ENCODE measurements around the gene SREBF2. TPM values are rescaled to one million over a fixed set of nuclear protein-coding genes. Genes with fewer than 3 reads are reported as not detected.

Gene SREBF2
- total RNA-seq, 1 experiment from 2014 or later = 129 TPM

GRCh38 chr22:41940832-41941765, 108.2 kb downstream of the SREBF2 start:
- Histone ChIP-seq H3K4me2 (ENCODE audit: low read length) (no peak overlapping the region), H3K4me1 (ENCODE audit: control insufficient read depth in 1 of 2, insufficient read depth in 2 of 2, low read length in 2 of 2) (peaks cover 3 to 21% of the 10 kb centered on the region in 2 experiments; a peak in 3 of 4 replicates), H3K27ac (ENCODE audit: low read depth, low read length) (no peak overlapping the region; the same call in 1 of the 2 replicates), H3K4me3 (replicated peaks in 1 of 2; ENCODE audit: low read depth in 1 of 2, low read length in 2 of 2) (no peak overlapping the region), H2AFZ (ENCODE audit: low read depth, low read length, poor library complexity, severe bottlenecking) (no peak overlapping the region), H3K9me2 (ENCODE audit: insufficient read depth) (no peaks in the 10 kb centered on the region), H4K20me1 (ENCODE audit: insufficient read depth) (peaks cover 9% of the 10 kb centered on the region; the same call in 1 of the 2 replicates), H3K9ac (ENCODE audit: low read length) (no peak overlapping the region), H3K79me2 (ENCODE audit: insufficient read depth, low read length) (peaks cover 71% of the 10 kb centered on the region), H3K27me3 (ENCODE audit: insufficient read depth, low read length) (no peaks in the 10 kb centered on the region), H3K36me3 (ENCODE audit: control insufficient read depth in 1 of 2, insufficient read depth in 2 of 2, low read length in 2 of 2) (peaks cover 28 to 67% of the 10 kb centered on the region in 2 experiments), H3K9me3 (ENCODE audit: control insufficient read depth in 1 of 2, insufficient read depth in 1 of 2, low read depth in 1 of 2, low read length in 2 of 2) (no peaks in the 10 kb centered on the region)
- no peak for DNase-seq (ENCODE audit: low read depth, low spot score)
- ChIA-PET RAD21 (ENCODE audit: low non-redundant PET in 1 of 2, low total read pairs in 2 of 2, uncharacterized antibody in 2 of 2, unreplicated experiment in 2 of 2) (interaction anchor here (1.0 to 1.6 kb wide), 2 partner anchors 244 kb away, joined by 4 to 9 read pairs; no protein-coding TSS in a partner anchor), POLR2A (interaction anchor here (0.9 to 1.6 kb wide), 2 partner anchors 15 to 274 kb away, joined by 4 to 6 read pairs; no protein-coding TSS in a partner anchor), CTCF (interaction anchor here (0.6 to 3.6 kb wide), 6 partner anchors 9 to 502 kb away, joined by 3 to 62 read pairs (median 6); partner anchors contain the start of gene SREBF2)
- peak; percentile 81 to 87 (median 83) for TF ChIP-seq CTCF (IDR thresholded peaks at IDR 0.05 in 2 of 3, conservative IDR thresholded peaks at IDR 0.05 in 1 of 3; ENCODE audit: borderline replicate concordance in 1 of 3, insufficient read depth in 1 of 3, low read depth in 2 of 3, low read length in 2 of 3)
- TF ChIP-seq YY1 (IDR thresholded peaks at IDR 0.05; ENCODE audit: extremely low read depth, insufficient replicate concordance, low read depth, low read length) = no peak
- TF ChIP-seq EZH2phosphoT487 (IDR thresholded peaks at IDR 0.05; ENCODE audit: borderline replicate concordance) = no peak
- TF ChIP-seq EGR1 (IDR thresholded peaks at IDR 0.05; ENCODE audit: low read depth) = no peak
- peak; percentile 91 for TF ChIP-seq RAD21 (IDR thresholded peaks at IDR 0.05; ENCODE audit: low read depth)
- TF ChIP-seq JUND (IDR thresholded peaks at IDR 0.05) = no peak
- TF ChIP-seq ATF3 (IDR thresholded peaks at IDR 0.05) = no peak
- no peak for TF ChIP-seq POLR2AphosphoS5 (IDR thresholded peaks at IDR 0.05; ENCODE audit: low read depth, low read length)
- TF ChIP-seq EZH2 (IDR thresholded peaks at IDR 0.05) = no peak
- TF ChIP-seq ZNF274 (IDR thresholded peaks at IDR 0.05; ENCODE audit: low read depth, low read length) = no peak
- no peak for TF ChIP-seq REST (IDR thresholded peaks at IDR 0.05; ENCODE audit: low read depth)
- TF ChIP-seq CEBPB (IDR thresholded peaks at IDR 0.05; ENCODE audit: low read depth) = no peak
- no peak for TF ChIP-seq SIN3A (IDR thresholded peaks at IDR 0.05; ENCODE audit: low read depth)
- no peak for TF ChIP-seq FOSL1 (IDR thresholded peaks at IDR 0.05; ENCODE audit: low read depth)
- no peak for TF ChIP-seq ELF1 (IDR thresholded peaks at IDR 0.05; ENCODE audit: borderline replicate concordance, low read depth)
- TF ChIP-seq TCF7L2 (IDR thresholded peaks at IDR 0.05; ENCODE audit: borderline replicate concordance, extremely low read depth, insufficient read depth, insufficient read length) = no peak
- peak; percentile 89 for ATAC-seq
- intact Hi-C loops (cut with micrococcal nuclease) = loop anchor here (1.0 kb wide), 2 partner anchors 118 to 244 kb away; no protein-coding TSS in a partner anchor
- no TSS peak for BruUV-seq (replicated peaks)
